ENCODE data around the gene ITGB6. TPM values are rescaled to one million over a fixed set of nuclear protein-coding genes. Genes with fewer than 3 reads are reported as not detected.
A peak's percentile ranks its signal among the peaks of the same experiment; 100 is the strongest.
"Not testable (repeated sequence)": the region's sequence is repeated elsewhere in the genome, so short reads cannot be mapped to it uniquely, and the experiment has no call there.

The ITGB6 gene
- total and polyA plus RNA-seq, 8 donors: 2.3 to 49.6 (median 8.3) TPM

- DNase-seq: no peak
- intact Hi-C loops (cut with DNase I; ENCODE audit: low total_unique reads): no loop called here
- TF ChIP-seq CTCF (IDR thresholded peaks at IDR 0.05): no peak
- no peak for TF ChIP-seq POLR2A (IDR thresholded peaks at IDR 0.05)
- no peak for TF ChIP-seq EP300 (IDR thresholded peaks at IDR 0.05)
- no peak for TF ChIP-seq POLR2AphosphoS5 (IDR thresholded peaks at IDR 0.05)
- Histone ChIP-seq H3K4me1 (no peaks in the 10 kb centered on the region), H3K9me3 (no peaks in the 10 kb centered on the region), H3K4me3 (peak overlapping the region in 1 of 4 donors; percentile 28), H3K27ac (no peak overlapping the region), H3K36me3 (peaks cover 0 to 7% (median 0%) of the 10 kb centered on the region in 4 donors), H3K27me3 (no peaks in the 10 kb centered on the region)
- WGBS, 5 donors: 74 to 78% (median 75%) methylated on average over 2 of the region's 2 CpGs
Measured at GRCh38 chr2:160197587-160197986, 2.5 kb downstream of the ITGB6 start.

GRCh38 chr2:160194946-160195345 lies 5.1 kb downstream of the ITGB6 start:
- intact Hi-C loops (cut with DNase I; ENCODE audit: low total_unique reads): no loop called here
- Histone ChIP-seq H3K36me3 (peaks cover 0 to 7% (median 0%) of the 10 kb centered on the region in 4 donors), H3K9me3 (no peaks in the 10 kb centered on the region), H3K4me3 (no peak overlapping the region), H3K27me3 (no peaks in the 10 kb centered on the region), H3K27ac (no peak overlapping the region), H3K4me1 (no peaks in the 10 kb centered on the region)
- WGBS, 5 donors: 84 to 94% (median 90%) methylated on average over 5 of the region's 5 CpGs
- no peak for TF ChIP-seq POLR2A (IDR thresholded peaks at IDR 0.05)
- TF ChIP-seq POLR2AphosphoS5 (IDR thresholded peaks at IDR 0.05): no peak
- no peak for TF ChIP-seq EP300 (IDR thresholded peaks at IDR 0.05)
- no peak for TF ChIP-seq CTCF (IDR thresholded peaks at IDR 0.05)
- no peak for DNase-seq

GRCh38 chr2:160194351-160194750 lies 5.7 kb downstream of the ITGB6 start:
- Histone ChIP-seq H3K27me3 (no peaks in the 10 kb centered on the region), H3K27ac (no peak overlapping the region), H3K4me3 (no peak overlapping the region), H3K9me3 (no peaks in the 10 kb centered on the region), H3K4me1 (no peaks in the 10 kb centered on the region), H3K36me3 (peaks cover 0 to 7% (median 0%) of the 10 kb centered on the region in 4 donors)
- TF ChIP-seq POLR2AphosphoS5 (IDR thresholded peaks at IDR 0.05) (no peak), EP300 (IDR thresholded peaks at IDR 0.05) (no peak), POLR2A (IDR thresholded peaks at IDR 0.05) (no peak), CTCF (IDR thresholded peaks at IDR 0.05) (no peak)
- intact Hi-C loops (cut with DNase I; ENCODE audit: low total_unique reads): no loop called here
- WGBS, 5 donors: 68 to 83% (median 78%) methylated on average over 2 of the region's 2 CpGs
- DNase-seq: no peak

- Histone ChIP-seq H3K4me1 (peaks cover 0 to 11% (median 0%) of the 10 kb centered on the region in 4 donors), H3K27ac (peak overlapping the region in 3 of 5 donors; percentile 11 to 61 (median 51)), H3K4me3 (peak overlapping the region in 2 of 4 donors; percentile 13)
- peak; percentile 46 to 77 for DNase-seq
- H3K27me3 ChIP-seq; H3K9me3 ChIP-seq; intact Hi-C loops (cut with DNase I; ENCODE audit: low total_unique reads); H3K36me3 ChIP-seq: not testable (repeated sequence)
- TF ChIP-seq POLR2AphosphoS5 (IDR thresholded peaks at IDR 0.05): peak in 1 of 3 donors; percentile 32
- 33 to 45% (median 42%) methylated on average over 8 to 11 of the region's 11 CpGs for WGBS, 5 donors
Measured at GRCh38 chr2:160181146-160181836, 18.8 kb downstream of the ITGB6 start.

- H3K27ac ChIP-seq; intact Hi-C loops (cut with DNase I; ENCODE audit: low total_unique reads); H3K36me3 ChIP-seq; H3K9me3 ChIP-seq; H3K27me3 ChIP-seq; DNase-seq: not testable (repeated sequence)
- 71 to 94% (median 93%) methylated on average over 6 to 7 of the region's 7 CpGs for WGBS, 5 donors
- Histone ChIP-seq H3K4me1 (peaks cover 0 to 11% (median 0%) of the 10 kb centered on the region in 4 donors), H3K4me3 (peak overlapping the region in 1 of 4 donors; percentile 13)
Measured at GRCh38 chr2:160180690-160181089, 19.4 kb downstream of the ITGB6 start.

All from stomach (tissue), 9 donors.